Measurements from ENCODE around the gene GLCE.
A peak's percentile ranks its signal among the peaks of the same experiment; 100 is the strongest.

GLCE gene

GRCh38 chr15:69303337-69304181 is 143.1 kb downstream of the GLCE start:
- Histone ChIP-seq H3K4me3 (ENCODE audit: low read depth, low read length) (no peak overlapping the region), H3K27ac (no peak overlapping the region), H3K36me3 (replicated peaks) (no peaks in the 10 kb centered on the region), H3K27me3 (replicated peaks) (no peaks in the 10 kb centered on the region)
- no peak for DNase-seq
- in situ Hi-C loops (cut with HindIII; ENCODE audit: low pct_ligation_motif_present, low sequenced_read_pairs) = no loop called here
- no peak for TF ChIP-seq CTCF (IDR thresholded peaks at IDR 0.05; ENCODE audit: low read depth, low read length, missing control alignments)

- Histone ChIP-seq H3K36me3 (replicated peaks) (no peaks in the 10 kb centered on the region), H3K27ac (no peak overlapping the region), H3K4me3 (ENCODE audit: low read depth, low read length) (no peak overlapping the region), H3K27me3 (replicated peaks) (no peaks in the 10 kb centered on the region)
- TF ChIP-seq CTCF (IDR thresholded peaks at IDR 0.05; ENCODE audit: low read depth, low read length, missing control alignments) = no peak
- DNase-seq = peak; percentile 82
- in situ Hi-C loops (cut with HindIII; ENCODE audit: low pct_ligation_motif_present, low sequenced_read_pairs) = no loop called here
These were observed 143.7 kb downstream of the GLCE start for GRCh38 chr15:69304182-69304545.

GRCh38 chr15:69305204-69305931 is 144.9 kb downstream of the GLCE start:
- Histone ChIP-seq H3K4me3 (ENCODE audit: low read depth, low read length) (no peak overlapping the region), H3K27me3 (replicated peaks) (no peaks in the 10 kb centered on the region), H3K36me3 (replicated peaks) (no peaks in the 10 kb centered on the region), H3K27ac (peak overlapping the region; percentile 76)
- in situ Hi-C loops (cut with HindIII; ENCODE audit: low pct_ligation_motif_present, low sequenced_read_pairs) = no loop called here
- no peak for TF ChIP-seq CTCF (IDR thresholded peaks at IDR 0.05; ENCODE audit: low read depth, low read length, missing control alignments)
- DNase-seq = peak; percentile 84

GRCh38 chr15:69305933-69306568 is 145.6 kb downstream of the GLCE start:
- H3K27ac ChIP-seq = peak overlapping the region; percentile 76
- H3K4me3 ChIP-seq (ENCODE audit: low read depth, low read length) = no peak overlapping the region
- H3K36me3 ChIP-seq (replicated peaks) = no peaks in the 10 kb centered on the region
- H3K27me3 ChIP-seq (replicated peaks) = no peaks in the 10 kb centered on the region
- in situ Hi-C loops (cut with HindIII; ENCODE audit: low pct_ligation_motif_present, low sequenced_read_pairs) = no loop called here
- DNase-seq = no peak
- no peak for TF ChIP-seq CTCF (IDR thresholded peaks at IDR 0.05; ENCODE audit: low read depth, low read length, missing control alignments)

- no peak for TF ChIP-seq CTCF (IDR thresholded peaks at IDR 0.05; ENCODE audit: low read depth, low read length, missing control alignments)
- H3K27me3 ChIP-seq (replicated peaks) = no peaks in the 10 kb centered on the region
- DNase-seq = no peak
- no peaks in the 10 kb centered on the region for H3K36me3 ChIP-seq (replicated peaks)
- H3K27ac ChIP-seq = no peak overlapping the region
- no peak overlapping the region for H3K4me3 ChIP-seq (ENCODE audit: low read depth, low read length)
- in situ Hi-C loops (cut with HindIII; ENCODE audit: low pct_ligation_motif_present, low sequenced_read_pairs) = no loop called here
These were observed 147.5 kb downstream of the GLCE start for GRCh38 chr15:69307939-69308338.

Data from brain microvascular endothelial cell (primary cell).